Esophagus mucosa (tissue), 1 donor: ENCODE measurements around the gene DDX3X. TPM values are rescaled to one million over a fixed set of nuclear protein-coding genes. Genes with fewer than 3 reads are reported as not detected.
"Not testable (repeated sequence)": the region's sequence is repeated elsewhere in the genome, so short reads cannot be mapped to it uniquely, and the experiment has no call there.

Source experiments
- ATAC-seq: fragments of 200-7000 bp; cut with Tn5 transposase; one replicate; pipeline ENCODE4 v1.9.1; 2020
- total RNA-seq: library from RNA; stranded (reverse); gene quantifications from one replicate; pipeline ENCODE4 v1.2.4, GENCODE V29; 2023
- donor health status: DM: yes; HTN: yes; CAD: no.

DDX3X gene
- total RNA-seq, 1 donor from 2014 or later, result 200 TPM

- ATAC-seq, result no peak
Observed at GRCh38 chrX:41329101-41329500, 4.9 kb upstream of the DDX3X start.

- no peak for ATAC-seq
Observed at GRCh38 chrX:41332005-41332404, 2.0 kb upstream of the DDX3X start.

GRCh38 chrX:41332408-41333002 is 1.5 kb upstream of the DDX3X start:
- ATAC-seq, result peak; percentile 21

- peak; percentile 72 for ATAC-seq
Observed at GRCh38 chrX:41333003-41333743, 789 bp upstream of the DDX3X start.

- peak; percentile 66 for ATAC-seq
Observed at GRCh38 chrX:41334363-41335197, 618 bp downstream of the DDX3X start.

GRCh38 chrX:41335198-41335957 is 1.4 kb downstream of the DDX3X start:
- no peak for ATAC-seq

- ATAC-seq, result no peak
Observed at GRCh38 chrX:41335958-41336331, 2.0 kb downstream of the DDX3X start.

- ATAC-seq, result no peak
Observed at GRCh38 chrX:41336447-41336846, 2.5 kb downstream of the DDX3X start.

GRCh38 chrX:41337140-41337539 is 3.2 kb downstream of the DDX3X start:
- no peak for ATAC-seq

GRCh38 chrX:41338436-41338835 is 4.5 kb downstream of the DDX3X start:
- ATAC-seq, result no peak

- ATAC-seq, result no peak
Observed at GRCh38 chrX:41339148-41339547, 5.2 kb downstream of the DDX3X start.

GRCh38 chrX:41344053-41344452 is 10.1 kb downstream of the DDX3X start:
- no peak for ATAC-seq

GRCh38 chrX:41347186-41347585 is 13.2 kb downstream of the DDX3X start:
- ATAC-seq, result no peak

GRCh38 chrX:41348551-41348950 is 14.6 kb downstream of the DDX3X start:
- ATAC-seq, result no peak

GRCh38 chrX:41350150-41350975 is 16.4 kb downstream of the DDX3X start:
- ATAC-seq, result peak; percentile 7

- ATAC-seq, result peak; percentile 13
Observed at GRCh38 chrX:41350976-41351569, 17.1 kb downstream of the DDX3X start.

GRCh38 chrX:41351923-41352322 is 18.0 kb downstream of the DDX3X start:
- no peak for ATAC-seq

GRCh38 chrX:41352329-41352838 is 18.4 kb downstream of the DDX3X start:
- ATAC-seq, result peak; percentile 61

GRCh38 chrX:41353985-41354384 is 20.0 kb downstream of the DDX3X start:
- peak; percentile 24 for ATAC-seq

GRCh38 chrX:41369152-41369551 is 35.2 kb downstream of the DDX3X start:
- no peak for ATAC-seq

GRCh38 chrX:41371575-41371974 is 37.6 kb downstream of the DDX3X start:
- not testable (repeated sequence) for ATAC-seq
